GM13977 (cell line): ENCODE measurements around the gene SLC7A6.

Experiments
- DNase-seq: peaks from one replicate; pipeline ENCODE4 v3.0.0; 2012; ENCODE audit warnings: low spot score
- CTCF ChIP-seq: IDR thresholded peaks from 2 replicates; pipeline ENCODE4 v1.5.1; 2012; ENCODE audit warnings: mild to moderate bottlenecking, control low read depth; ENCODE audit not compliant: insufficient read depth; ENCODE audit errors: extremely low read depth, missing control alignments
- in situ Hi-C: fragments of 300-500 bp; cut with MboI; formaldehyde crosslinking; loops from one replicate; pipeline ENCODE4 v1.12.0; 2022; ENCODE audit warnings: low sequenced_read_pairs, low pct_unique_long_range_greater_than_20kb, mixed read lengths, inconsistent platforms; ENCODE audit not compliant: unreplicated experiment

SLC7A6 gene

GRCh38 chr16:68339214-68339613, 74.9 kb downstream of the SLC7A6 start:
- in situ Hi-C loops = no loop called here
- no peak for TF ChIP-seq CTCF
- no peak for DNase-seq

GRCh38 chr16:68342620-68343019, 78.3 kb downstream of the SLC7A6 start:
- no peak for TF ChIP-seq CTCF

GRCh38 chr16:68343137-68343536, 78.8 kb downstream of the SLC7A6 start:
- DNase-seq = no peak
- in situ Hi-C loops = no loop called here

More at GRCh38 chr16:68342620-68343019, 78.3 kb downstream of the SLC7A6 start:
- no peak for DNase-seq
- in situ Hi-C loops = no loop called here

GRCh38 chr16:68344252-68344651, 79.9 kb downstream of the SLC7A6 start:
- DNase-seq = no peak
- in situ Hi-C loops = no loop called here
- no peak for TF ChIP-seq CTCF

More at GRCh38 chr16:68343137-68343536, 78.8 kb downstream of the SLC7A6 start:
- TF ChIP-seq CTCF = no peak

- no peak for TF ChIP-seq CTCF
- no peak for DNase-seq
- in situ Hi-C loops = no loop called here
Observed at GRCh38 chr16:68345351-68345810, 81.1 kb downstream of the SLC7A6 start.

- no peak for TF ChIP-seq CTCF
- no peak for DNase-seq
- in situ Hi-C loops = no loop called here
Observed at GRCh38 chr16:68345958-68346635, 81.8 kb downstream of the SLC7A6 start.
